Epithelial cell of esophagus (primary cell): ENCODE results near the gene SEC14L2.
"Not testable (repeated sequence)": the region's sequence is repeated elsewhere in the genome, so short reads cannot be mapped to it uniquely, and the experiment has no call there.

ENCODE experiments used
- DNase-seq: peaks from one replicate; pipeline ENCODE4 v3.0.0; 2010; ENCODE audit warnings: low read depth
- H3K4me3 ChIP-seq: 2 replicates; pipeline ENCODE4 v1.5.1; 2011; ENCODE audit warnings: mild to moderate bottlenecking, low read length, control low read depth
- TF ChIP-seq, protein P1 (sequence below): IDR thresholded peaks from 2 replicates; pipeline ENCODE4 v1.5.1; 2011; ENCODE audit warnings: low read depth, mild to moderate bottlenecking, low read length, control low read depth, inconsistent platforms; ENCODE audit not compliant: insufficient read depth; ENCODE audit errors: missing control alignments

The SEC14L2 gene

DNA sequence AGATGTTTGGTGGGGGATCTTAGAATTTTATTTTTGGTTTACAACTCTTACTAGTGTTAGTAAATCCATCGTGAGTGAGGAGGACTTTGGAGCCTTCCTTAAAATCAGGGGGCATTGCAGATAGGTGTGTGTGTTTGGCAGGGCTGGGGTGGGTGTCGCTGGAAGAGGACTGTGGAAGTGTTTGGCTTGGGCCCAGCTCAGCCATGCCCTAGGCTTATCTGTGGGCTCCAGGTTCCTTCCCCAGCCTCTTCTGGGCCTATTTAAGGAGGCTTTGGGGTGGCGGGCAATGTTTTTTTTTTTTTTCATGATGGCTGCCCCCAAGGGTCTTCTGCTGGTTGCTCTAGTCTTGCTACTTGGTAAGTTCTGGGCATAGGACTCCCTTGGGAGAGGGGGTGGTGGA is 50.8 kb downstream of the SEC14L2 start:
- H3K4me3 ChIP-seq: no peak overlapping the region
- TF ChIP-seq, protein P1, sequence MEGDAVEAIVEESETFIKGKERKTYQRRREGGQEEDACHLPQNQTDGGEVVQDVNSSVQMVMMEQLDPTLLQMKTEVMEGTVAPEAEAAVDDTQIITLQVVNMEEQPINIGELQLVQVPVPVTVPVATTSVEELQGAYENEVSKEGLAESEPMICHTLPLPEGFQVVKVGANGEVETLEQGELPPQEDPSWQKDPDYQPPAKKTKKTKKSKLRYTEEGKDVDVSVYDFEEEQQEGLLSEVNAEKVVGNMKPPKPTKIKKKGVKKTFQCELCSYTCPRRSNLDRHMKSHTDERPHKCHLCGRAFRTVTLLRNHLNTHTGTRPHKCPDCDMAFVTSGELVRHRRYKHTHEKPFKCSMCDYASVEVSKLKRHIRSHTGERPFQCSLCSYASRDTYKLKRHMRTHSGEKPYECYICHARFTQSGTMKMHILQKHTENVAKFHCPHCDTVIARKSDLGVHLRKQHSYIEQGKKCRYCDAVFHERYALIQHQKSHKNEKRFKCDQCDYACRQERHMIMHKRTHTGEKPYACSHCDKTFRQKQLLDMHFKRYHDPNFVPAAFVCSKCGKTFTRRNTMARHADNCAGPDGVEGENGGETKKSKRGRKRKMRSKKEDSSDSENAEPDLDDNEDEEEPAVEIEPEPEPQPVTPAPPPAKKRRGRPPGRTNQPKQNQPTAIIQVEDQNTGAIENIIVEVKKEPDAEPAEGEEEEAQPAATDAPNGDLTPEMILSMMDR: no peak
- no peak for DNase-seq

DNA sequence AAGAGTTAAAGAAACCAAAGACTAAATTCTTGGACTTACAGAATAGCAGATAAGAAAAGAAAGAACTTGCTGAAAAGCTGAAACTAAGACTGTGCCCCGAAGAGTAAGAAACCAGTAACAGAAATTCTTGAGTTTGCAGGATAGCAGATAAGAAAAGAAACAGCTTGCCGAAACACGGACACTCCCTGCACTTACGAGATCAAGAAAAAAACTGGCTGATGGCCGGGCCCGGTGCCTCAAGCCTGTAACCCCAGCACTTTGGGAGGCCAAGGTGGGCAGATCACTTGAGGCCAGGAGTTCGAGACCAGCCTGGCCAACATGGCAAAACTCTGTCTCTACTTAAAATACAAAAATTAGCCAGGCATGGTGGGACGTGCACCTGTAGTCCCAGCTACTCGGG is 54.7 kb downstream of the SEC14L2 start:
- not testable (repeated sequence) for DNase-seq, H3K4me3 ChIP-seq

DNA sequence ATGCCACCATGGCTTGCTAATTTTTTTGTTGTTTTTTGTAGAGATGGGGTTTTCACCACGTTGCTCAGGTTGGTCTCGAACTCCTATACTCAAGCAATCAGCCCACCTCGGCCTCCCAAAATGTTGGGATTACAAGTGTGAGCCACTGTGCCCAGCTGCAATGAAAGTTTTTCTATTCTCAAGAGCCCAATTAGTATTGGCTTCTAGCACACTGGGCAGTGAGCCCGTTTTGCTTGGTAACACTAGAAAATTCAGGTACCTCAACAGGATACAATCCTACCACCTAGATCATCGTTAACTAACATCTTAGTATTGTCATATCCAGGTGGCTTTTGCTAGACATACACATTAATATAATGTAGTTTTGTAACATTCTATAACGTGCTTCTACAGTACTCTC is 56.0 kb downstream of the SEC14L2 start:
- DNase-seq: no peak
- H3K4me3 ChIP-seq: no peak overlapping the region
- TF ChIP-seq, protein P1: no peak

DNA sequence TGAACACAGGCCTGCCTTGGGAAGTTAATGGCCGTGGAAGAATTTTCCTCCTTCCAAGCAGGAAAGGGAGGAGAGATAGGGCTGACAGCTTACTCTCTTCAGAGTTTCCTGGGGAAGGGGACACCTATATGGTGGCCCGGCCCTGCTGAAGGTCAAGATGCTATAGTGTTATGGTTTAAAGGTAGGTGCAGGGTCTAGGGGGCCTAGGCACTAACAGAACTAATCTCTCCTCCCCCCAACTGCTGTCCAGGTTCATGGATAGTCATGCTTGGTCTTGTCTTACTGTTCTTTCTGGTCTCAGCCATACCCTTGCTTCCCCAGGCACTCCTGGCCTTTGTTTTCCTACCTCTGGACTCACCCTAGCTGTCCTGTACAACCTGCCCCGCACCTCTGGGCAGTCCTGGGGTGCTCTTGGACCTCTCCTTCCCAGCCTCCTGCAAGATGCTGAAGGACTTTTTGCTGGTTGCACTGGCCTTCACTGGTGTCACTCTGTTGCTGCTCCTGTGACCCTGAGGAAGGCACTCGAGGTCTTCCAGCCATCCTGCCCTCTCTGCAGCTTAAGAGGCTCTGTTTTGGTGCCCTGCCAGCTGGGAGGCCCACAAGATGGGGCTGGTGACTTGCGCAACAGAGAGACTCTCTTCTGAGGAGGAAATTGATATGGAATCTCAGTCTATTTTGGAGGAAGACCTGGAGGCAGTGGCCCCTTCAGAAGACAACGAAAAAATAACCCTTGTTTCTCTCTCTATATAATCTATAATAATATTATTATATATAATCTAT is 57.1 kb downstream of the SEC14L2 start:
- no peak overlapping the region for H3K4me3 ChIP-seq
- TF ChIP-seq, protein P1: no peak
- DNase-seq: no peak

DNA sequence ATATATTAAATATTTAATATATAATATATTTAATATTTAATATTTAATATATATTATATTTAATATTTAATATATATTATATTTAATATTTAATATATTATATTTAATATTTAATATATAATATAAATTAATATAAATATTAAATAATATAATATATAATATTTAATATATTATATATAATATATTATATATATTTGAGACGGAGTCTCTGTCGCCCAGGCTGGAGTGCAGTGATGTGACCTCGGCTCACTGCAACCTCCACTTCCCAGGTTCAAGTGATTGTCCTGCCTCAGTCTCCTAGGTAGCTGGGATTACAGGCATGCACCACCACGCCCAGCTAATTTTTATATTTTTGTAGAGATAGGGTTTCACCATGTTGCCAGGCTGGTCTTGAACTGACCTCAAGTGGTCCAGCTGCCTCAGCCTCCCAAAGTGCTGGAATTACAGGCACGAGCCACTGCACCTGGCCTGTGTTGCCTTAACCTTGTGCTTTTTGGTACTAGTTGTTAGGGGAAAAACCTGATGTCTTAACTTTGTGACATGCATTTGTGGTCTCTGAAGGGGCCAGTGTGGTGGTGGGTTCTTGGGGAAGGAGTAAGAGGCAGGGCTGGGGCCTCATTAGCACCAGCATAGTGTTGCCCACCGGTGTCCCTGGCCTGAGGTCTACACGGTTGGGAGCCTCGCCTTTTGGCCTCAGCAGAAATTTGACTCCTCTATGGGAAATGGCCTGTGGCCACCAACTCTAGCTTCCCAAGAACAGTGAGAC is 58.4 kb downstream of the SEC14L2 start:
- TF ChIP-seq, protein P1: no peak
- no peak for DNase-seq
- no peak overlapping the region for H3K4me3 ChIP-seq

DNA sequence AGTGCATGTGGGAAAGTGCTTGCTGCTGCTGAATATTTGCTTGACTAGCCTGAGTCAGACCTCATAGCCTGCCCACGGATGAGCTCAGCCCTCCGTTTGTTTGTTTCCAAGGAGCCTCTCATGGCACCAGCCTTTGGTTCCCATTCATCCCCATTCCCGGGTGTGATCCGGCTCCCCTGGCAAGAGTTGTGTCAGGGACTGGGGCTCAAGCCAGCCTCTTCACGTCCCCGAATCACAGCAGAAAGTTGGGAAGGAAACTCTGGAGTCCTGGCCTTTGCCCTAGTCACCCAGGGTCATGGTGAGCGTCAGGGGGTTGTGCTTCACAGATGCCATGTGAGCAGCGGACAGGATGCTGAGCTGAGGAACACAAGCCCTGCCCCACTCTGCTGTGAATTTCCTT is 61.2 kb downstream of the SEC14L2 start:
- TF ChIP-seq, protein P1: no peak
- H3K4me3 ChIP-seq: no peak overlapping the region
- DNase-seq: peak; percentile 13

DNA sequence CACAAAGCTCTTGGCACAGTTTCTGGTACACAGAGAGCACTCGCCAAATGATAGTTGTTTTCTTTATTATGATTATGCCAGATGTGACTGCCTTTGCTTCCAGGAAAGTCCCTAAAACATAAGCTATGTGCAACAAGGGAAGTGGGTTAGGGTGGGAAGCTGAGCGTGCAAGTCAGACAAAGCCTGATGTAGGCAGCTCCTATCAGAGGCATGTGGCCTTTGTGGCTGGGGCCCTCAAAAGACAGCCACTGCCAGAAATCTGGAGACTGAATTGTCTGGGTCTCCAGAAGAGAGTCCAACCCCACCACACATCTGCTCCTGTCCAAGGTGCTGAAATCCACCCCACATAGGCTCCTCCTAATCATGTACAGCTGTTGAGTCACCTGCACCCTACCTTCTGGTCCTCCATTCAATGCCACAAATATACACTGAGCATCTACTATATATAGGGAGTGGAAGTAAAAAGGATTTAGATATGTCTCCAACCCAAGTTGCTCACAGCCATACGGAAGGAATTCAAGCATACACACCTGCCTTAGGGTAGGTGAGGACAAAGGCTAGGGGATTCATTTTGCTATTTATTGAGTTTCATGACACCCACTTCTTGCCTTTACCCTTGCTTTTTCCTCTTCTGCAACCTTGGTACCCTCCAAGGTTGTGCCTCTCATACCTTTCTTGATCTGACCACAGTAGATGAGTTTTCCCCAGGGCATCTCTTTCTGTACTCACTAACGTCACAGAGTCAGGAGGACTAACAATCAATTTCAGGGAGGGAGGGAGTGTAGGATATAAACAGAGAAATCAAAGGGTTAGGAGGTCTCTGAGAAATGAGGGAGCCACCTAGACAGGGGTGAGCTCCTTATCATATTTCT is 62.6 kb downstream of the SEC14L2 start:
- TF ChIP-seq, protein P1: no peak
- H3K4me3 ChIP-seq: no peak overlapping the region
- peak; percentile 58 for DNase-seq
